ENCODE results near the gene HABP4.

HABP4 gene

DNA sequence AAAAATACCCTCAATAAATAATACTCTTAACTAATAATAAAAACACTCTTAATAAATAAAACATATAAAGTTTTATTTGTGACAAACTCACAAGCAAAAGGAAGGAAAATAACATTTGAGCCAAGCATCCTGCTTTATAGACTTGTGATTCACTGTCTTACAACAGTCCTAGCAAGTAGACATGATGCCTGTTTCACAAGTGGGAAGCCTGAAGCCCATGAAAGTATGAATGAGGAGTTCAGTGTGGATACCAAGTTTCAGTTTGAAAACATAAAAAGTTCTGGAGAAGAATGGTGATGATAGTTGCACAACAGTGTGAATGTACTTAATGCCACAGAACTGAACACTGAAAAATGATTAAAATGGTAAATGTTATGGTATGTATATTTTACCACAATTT lies 10.9 kb downstream of the HABP4 start:
- in situ Hi-C loops (cut with MboI; ENCODE audit: low pct_unique_long_range_greater_than_20kb, low sequenced_read_pairs) = no loop called here

DNA sequence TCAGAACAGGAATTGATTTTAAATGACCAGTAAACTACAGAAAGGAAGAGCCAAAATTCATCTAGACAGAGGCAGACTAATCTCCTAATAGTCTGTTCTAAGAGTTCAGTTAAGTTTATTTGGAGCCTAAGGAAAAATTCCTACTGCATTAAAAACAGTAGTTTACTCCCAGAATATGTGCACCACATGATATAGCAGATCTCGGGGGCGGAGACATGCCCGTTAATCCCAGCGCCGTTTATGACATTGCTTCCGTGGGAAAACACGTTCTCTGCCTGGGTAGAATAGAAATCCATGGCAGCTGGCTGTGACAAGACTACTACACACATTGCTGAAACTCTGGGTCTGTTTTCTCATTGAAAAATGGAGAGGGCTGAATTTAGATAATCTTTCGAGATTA lies 11.4 kb downstream of the HABP4 start:
- no peak for DNase-seq
- in situ Hi-C loops (cut with MboI; ENCODE audit: low pct_unique_long_range_greater_than_20kb, low sequenced_read_pairs) = no loop called here

More for the DNA sequence above, 10.9 kb downstream of the HABP4 start:
- DNase-seq = no peak

DNA sequence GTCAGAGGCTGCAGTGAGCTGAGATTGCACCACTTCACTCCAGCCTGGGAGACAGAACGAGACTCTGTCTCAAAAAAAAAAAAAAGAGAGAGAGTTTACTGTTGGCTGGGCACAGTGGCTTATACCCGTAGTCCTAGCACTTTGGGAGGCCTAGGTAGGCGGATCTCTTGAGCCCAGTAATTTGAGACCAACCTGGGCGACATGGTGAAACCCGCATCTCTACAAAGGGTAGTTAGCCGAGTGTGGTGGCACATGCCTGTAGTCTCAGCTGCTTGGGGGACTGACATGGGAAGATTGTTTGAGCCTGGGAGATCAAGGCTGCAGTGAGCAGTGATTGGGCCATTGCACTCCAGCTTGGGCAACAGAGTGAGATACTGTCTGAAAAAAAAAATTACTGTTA lies 12.6 kb downstream of the HABP4 start:
- in situ Hi-C loops (cut with MboI; ENCODE audit: low pct_unique_long_range_greater_than_20kb, low sequenced_read_pairs) = no loop called here
- no peak for DNase-seq

DNA sequence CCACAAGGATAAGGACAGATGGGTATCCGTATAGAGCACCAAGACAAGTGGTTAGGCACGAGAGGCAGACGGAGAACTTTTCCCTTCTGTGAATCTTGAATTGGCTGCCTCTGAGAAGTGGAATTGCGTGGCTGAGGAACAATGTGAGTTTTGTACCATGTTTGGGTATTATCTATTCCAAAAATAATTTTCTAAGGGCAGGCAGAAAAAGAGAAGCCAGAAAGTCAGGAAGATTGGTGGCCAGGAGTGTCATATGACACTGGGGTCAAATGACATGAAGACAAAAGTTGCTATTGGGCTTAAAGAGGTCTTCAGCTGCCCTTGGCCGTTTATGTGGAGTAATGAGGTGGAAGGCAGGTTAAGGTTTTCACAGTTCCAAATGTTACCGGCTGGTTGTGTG lies 14.5 kb downstream of the HABP4 start:
- in situ Hi-C loops (cut with MboI; ENCODE audit: low pct_unique_long_range_greater_than_20kb, low sequenced_read_pairs) = no loop called here
- DNase-seq = no peak

DNA sequence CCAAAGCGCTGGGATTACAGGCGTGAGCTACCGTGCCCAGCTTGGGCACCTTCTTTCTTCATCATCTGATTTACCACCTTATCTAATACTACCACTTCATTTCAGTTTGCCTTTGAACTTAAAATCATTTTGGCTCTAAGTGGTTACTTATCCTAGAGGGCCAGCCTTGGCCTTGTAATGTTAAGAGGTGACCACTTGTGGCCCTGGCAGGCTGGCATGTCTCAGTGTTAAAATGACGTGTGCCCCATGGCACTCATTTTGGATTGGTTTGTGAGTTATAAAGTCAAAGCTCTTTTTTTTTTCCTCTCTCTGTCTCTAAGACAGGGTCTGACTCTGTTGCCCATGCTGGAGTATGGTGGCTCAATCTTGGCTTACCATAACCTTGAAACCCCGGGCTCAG lies 17.8 kb downstream of the HABP4 start:
- DNase-seq = no peak
- in situ Hi-C loops (cut with MboI; ENCODE audit: low pct_unique_long_range_greater_than_20kb, low sequenced_read_pairs) = no loop called here

DNA sequence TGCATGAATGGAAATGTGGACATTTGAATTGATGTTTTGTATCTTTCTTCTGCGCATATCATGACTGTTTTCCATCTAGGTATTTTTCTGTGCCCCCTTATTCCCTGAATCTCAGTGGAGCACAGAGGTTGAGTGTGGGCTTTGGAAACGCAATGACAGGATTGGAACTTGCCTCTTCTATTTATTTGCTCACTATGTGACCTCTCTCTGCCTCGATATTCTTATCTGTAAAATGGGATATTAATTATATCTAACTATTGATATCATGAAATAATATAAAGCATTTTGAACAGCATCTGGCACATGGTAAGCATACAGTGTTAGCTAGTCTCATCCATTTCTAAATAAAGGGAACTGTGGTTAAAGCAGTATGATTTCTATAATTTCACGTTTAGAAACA lies 26.0 kb downstream of the HABP4 start:
- in situ Hi-C loops (cut with MboI; ENCODE audit: low pct_unique_long_range_greater_than_20kb, low sequenced_read_pairs) = no loop called here
- no peak for DNase-seq

DNA sequence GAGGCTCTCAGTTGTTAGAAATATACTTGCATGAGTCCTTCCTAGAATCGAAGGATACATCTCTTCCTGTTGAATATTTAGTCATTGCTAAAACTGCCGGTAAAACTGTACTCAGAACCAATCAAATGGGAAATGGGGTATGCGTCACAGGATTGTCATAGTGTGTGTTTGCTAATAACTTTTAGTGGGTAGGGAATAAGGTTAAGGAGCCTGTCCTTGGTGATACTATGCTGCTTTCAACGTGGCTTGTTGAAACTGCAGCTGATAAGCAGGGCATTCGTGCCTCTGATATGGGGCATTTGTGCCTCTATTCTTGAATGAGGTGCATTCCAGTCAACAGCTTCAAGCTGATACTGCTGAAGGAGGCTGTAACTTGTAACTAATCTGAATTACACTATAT lies 26.6 kb downstream of the HABP4 start:
- no peak for DNase-seq
- in situ Hi-C loops (cut with MboI; ENCODE audit: low pct_unique_long_range_greater_than_20kb, low sequenced_read_pairs) = no loop called here

DNA sequence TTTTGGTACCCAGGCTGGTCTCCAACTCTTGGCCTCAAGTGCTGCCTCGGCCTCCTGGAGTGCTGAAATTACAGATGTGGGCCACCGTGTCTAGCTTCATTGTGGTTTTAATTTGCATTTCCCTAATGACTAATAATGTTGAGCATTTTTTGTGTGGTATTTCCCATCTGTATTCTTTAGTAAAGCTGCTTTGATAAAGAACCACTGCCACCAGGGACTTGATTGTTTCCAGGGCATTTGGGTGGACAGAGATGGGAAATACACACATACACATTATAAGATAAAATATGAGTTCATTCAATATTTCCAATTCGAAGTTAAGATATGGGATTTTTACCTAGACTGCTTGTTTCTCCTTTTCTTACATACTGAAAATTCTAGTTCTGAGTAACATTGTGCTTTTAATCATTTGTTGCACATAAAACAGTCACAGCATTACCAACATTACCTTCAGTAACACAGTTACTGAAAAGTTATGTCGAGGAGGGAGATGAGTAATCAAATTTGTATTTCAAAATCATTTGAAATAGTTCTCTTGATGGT lies 28.9 kb downstream of the HABP4 start:
- in situ Hi-C loops (cut with MboI; ENCODE audit: low pct_unique_long_range_greater_than_20kb, low sequenced_read_pairs) = no loop called here
- DNase-seq = no peak

DNA sequence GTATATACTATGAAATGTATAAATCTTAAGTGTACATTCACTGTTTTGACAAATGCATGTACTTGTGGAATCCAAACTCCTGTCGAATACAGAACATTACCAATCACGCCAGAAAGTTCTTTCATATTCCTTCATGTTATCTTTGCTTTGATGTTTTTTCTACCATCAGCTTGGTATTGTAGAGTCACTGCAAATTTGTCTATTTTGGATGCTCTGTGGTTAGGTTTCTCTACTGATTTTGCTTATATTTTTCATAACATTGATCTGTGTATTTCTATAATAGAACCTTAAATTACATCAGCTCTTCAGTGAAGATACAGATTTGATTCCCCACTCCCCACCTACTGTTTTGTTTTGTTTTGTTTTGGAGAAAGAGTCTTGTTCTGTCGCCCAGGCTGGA lies 30.8 kb downstream of the HABP4 start:
- in situ Hi-C loops (cut with MboI; ENCODE audit: low pct_unique_long_range_greater_than_20kb, low sequenced_read_pairs) = no loop called here
- no peak for DNase-seq

DNA sequence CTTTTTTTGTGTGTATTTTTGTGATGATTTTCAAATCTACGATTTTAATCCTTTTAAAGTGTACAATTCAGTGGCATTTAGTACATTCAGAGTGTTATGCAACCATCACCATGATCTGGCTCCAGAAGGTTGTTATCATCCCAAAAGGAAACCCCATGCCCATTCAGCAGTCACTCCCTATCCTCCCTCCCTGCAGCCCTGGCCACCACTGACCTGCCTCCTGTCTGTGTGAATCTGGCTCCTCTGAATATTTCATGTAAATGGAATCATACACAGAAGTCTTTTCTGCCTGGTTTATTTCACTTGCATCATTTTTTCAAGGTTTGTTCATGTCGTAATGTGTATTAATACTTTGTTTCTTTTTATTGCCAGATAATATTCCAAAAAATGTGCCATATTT lies 32.5 kb downstream of the HABP4 start:
- in situ Hi-C loops (cut with MboI; ENCODE audit: low pct_unique_long_range_greater_than_20kb, low sequenced_read_pairs) = no loop called here
- no peak for DNase-seq

DNA sequence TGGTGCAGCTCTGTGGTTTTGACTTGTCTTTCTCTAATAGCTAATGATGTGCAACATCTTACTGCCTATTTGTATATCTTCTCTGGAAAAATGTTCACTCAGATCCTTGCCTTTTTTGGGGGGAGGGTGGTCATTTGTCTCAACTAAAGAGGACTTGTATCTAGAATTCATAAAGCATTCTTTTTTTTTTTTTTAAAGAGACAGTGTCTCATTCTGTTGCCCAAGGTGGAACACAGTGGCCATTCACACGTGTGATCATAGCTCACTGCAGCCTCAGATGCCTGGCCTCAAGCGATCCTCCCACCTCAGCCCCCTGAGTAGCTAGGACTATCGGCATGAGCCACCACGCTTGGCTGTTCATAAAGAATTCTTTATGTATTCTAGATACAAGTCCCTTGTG lies 33.2 kb downstream of the HABP4 start:
- no peak for DNase-seq
- in situ Hi-C loops (cut with MboI; ENCODE audit: low pct_unique_long_range_greater_than_20kb, low sequenced_read_pairs) = no loop called here

DNA sequence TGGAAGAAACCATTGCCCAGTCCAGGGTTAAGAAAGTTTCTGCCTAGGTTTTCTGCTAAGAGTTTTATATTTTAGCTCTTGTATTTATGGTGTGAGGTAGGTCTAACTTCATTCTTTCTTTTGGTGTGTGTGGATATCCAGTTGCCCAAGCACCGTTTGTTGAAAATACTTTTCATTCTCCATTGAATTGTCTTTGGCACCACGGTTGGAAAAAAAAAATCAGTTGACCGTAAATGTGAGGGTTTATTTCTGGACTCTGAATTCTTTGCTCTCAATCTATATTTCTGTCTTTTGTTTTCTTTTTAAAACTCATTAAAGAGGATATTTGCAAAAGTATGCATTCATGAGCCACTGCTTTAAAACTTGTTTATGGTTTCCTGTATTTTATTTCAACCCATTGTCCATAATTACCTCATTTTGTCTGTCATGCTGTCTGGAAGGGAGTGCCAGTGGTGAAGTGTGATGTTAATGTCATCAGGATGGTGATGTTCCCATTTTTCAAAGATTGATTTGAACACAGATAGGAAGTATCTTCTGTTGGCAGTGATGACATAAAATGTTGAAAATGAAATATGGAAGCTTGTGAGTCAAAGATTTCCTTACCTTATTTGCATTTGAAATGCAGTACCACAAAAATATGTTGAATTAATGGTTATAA lies 33.9 kb downstream of the HABP4 start:
- in situ Hi-C loops (cut with MboI; ENCODE audit: low pct_unique_long_range_greater_than_20kb, low sequenced_read_pairs) = no loop called here
- no peak for DNase-seq

DNA sequence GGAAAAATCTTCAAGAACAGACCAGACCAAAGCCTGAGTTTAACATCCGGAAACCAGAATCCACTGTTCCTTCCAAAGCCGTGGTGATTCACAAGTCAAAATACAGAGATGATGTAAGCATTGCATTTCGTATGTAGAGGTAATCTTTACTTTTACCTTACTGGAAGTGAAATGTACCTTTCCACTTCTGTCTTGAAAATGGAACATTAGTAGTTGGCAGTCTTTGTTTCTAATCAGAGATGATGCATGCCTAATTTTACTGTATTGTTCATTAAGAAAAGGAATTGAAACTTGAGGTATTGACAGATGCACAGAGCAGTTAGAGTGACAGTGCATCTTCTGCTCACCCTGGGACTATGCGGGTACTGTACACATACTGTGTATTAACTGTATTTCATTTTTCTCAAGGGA lies 34.6 kb downstream of the HABP4 start:
- in situ Hi-C loops (cut with MboI; ENCODE audit: low pct_unique_long_range_greater_than_20kb, low sequenced_read_pairs) = no loop called here

DNA sequence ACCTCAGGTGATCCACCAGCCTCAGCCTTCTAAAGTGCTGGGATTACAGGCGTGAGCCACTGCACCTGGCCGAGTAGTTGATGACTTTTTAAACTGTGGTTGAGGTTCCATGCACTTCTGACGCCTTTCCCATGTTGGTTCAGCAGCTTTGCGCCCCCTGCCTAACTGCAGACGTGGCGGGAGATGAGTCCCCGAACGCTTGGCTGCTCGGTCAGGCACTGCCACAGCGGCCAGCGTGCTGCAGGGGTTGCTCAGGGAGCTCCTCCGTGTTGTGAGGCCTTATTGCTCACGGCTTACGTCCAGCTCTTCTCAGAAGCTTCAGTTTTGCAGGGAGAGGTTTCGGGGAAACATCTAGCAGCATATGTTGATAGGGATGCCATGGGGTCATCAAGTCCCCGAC lies 35.3 kb downstream of the HABP4 start:
- DNase-seq = no peak
- in situ Hi-C loops (cut with MboI; ENCODE audit: low pct_unique_long_range_greater_than_20kb, low sequenced_read_pairs) = no loop called here

More for the DNA sequence above, 34.6 kb downstream of the HABP4 start:
- DNase-seq = no peak

DNA sequence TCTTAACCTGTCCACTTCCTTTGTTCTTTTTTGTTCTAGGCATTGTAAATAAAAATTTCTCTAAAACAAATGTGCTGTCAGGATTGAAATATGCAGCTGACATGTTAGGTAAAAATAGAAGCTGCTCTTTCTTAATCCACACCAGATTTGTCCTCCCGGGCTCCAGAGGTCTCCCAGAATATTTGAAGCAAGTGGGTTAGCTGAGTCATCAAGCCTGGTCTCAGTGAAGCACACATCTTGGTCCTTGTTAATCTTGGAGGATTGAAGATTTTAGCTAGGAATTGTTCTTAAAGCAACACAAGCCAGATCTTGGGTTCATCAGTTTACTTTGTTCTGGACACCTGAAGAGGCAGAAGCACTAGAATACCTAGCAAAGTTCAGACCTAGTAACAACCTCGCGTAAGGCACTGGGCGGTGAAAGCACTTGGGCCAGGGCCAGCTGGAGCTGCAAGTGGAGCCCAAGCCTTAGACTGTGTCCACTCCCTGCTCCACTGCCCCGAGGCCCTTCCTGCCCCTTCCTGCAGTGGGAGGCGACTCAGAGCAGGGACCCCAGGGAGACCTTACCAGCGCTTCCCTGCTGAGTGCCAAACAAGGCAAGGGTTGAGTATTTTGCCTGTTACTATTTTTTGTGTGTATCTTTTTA lies 36.5 kb downstream of the HABP4 start:
- no peak for DNase-seq
- in situ Hi-C loops (cut with MboI; ENCODE audit: low pct_unique_long_range_greater_than_20kb, low sequenced_read_pairs) = no loop called here

DNA sequence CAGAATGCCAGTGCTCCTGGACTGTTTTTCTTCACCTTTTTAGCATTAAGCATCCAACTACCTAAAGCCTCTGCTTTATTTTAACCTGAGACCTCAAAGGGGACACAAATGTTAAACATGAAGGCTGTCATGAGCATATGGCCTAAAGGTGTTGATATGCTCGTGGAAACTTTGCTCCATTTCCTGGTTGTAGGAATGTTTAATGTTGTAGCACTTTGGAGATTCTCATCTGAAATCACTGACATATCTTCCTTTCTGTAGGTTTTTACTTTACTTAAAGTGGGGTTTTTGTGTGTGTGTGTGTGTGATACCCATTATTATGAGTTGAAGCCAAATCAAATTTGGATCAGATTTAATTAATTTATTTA lies 37.0 kb downstream of the HABP4 start:
- in situ Hi-C loops (cut with MboI; ENCODE audit: low pct_unique_long_range_greater_than_20kb, low sequenced_read_pairs) = no loop called here

DNA sequence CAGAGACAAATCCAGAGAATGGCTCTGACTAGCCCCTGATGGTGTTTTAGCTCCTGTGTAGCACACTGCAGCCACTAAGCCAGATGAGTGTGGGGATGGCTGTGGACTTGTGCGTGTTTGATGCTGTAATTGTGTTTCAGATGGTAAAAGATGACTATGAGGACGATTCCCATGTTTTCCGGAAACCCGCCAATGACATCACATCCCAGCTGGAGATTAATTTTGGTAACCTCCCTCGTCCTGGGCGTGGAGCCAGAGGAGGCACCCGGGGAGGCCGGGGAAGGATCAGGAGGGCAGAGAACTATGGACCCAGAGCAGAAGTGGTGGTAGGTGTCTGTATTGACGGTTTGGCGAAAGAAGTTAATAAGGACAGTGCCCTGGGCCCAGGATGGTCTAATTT lies 38.0 kb downstream of the HABP4 start:
- in situ Hi-C loops (cut with MboI; ENCODE audit: low pct_unique_long_range_greater_than_20kb, low sequenced_read_pairs) = no loop called here
- no peak for DNase-seq

More for the DNA sequence above, 37.0 kb downstream of the HABP4 start:
- no peak for DNase-seq

DNA sequence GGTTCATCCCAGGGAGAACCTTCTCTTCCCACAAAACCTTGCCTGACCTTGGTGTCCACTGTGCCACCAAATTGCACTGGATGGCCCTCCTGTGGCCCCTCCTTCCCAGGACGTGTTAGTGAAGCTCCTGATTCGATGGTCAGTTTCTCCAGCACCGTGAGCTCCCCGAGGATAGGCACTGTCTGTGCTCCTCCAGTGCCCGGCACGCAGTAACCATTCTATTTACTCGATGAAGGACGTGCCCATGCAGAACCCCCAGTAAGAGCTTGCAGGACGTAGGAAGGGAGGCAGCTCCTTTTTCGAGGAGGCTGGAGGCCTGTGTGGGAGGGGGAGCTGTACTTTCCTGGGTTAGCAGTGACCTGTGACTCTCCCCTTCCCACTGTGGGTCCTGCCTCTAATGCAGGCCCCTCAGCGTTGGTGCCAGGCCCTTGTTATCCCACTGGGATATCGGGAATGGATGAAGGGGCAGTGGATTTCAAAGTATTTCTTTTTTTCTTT lies 39.6 kb downstream of the HABP4 start:
- in situ Hi-C loops (cut with MboI; ENCODE audit: low pct_unique_long_range_greater_than_20kb, low sequenced_read_pairs) = no loop called here
- no peak for DNase-seq

DNA sequence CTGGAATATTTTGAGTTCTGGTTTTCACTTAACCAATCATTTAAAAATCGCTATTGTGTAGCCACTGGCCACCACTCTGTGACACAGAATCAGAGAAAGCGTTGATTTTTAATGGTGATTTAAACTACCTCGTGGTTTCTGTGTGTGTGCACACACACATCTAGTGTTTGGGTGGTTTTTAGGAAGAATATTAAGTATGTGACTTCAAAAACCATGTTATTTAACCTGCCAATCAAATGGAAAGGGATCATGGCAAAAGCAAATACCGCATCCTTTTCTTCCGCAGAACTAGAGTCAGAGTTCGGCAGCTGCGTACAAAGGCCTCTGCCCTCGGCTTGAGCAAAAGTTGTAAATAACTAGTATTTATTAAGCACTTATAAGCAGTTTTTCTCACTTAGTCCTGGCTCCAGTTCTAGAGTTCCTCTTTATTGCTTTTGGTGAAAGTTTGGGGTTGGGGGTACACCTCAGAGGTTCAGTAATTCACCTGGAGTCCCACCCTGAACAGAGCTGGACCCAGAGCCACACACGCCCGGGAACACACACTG lies 40.6 kb downstream of the HABP4 start:
- in situ Hi-C loops (cut with MboI; ENCODE audit: low pct_unique_long_range_greater_than_20kb, low sequenced_read_pairs) = no loop called here
- no peak for DNase-seq

DNA sequence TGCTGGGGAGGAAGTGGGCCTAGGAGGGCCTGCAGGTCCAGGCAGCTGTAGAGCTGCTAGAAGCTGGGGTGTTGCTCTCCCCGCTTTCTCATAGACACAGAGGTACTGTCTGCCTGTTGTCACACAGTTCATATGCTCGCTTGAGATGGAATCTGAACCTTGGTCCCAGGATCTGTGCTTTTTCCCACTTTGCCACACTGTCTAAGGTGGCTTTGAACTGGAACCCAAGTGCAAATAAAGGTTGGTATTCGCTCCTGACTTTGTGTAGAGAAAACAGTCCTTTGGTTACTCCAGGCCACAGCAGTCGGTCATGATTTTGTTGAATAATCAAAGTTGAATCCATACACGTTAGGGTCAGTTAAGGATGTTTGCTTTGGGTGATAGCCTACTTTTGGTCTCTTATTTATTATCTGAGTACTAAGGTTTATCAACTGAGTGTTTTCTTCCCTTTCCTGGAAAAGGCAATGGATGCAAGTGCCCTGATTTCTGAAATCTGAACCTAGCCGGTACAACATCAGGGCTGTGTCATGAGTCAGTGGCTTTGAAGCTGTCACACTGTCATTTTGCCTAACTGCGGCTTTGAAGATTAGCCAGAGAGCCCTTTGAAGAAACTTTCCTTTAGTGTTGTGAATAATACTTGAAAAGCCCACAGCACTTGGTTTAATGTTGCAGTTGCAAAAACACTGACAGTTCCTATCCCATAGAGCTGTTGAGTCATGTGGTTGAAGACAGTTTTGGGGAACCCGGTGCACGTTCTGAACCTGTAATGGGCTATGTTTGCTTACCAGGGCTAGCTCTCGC lies 41.3 kb downstream of the HABP4 start:
- DNase-seq = no peak

More for the DNA sequence above, 41.3 kb downstream of the HABP4 start:
- in situ Hi-C loops (cut with MboI; ENCODE audit: low pct_unique_long_range_greater_than_20kb, low sequenced_read_pairs) = no loop called here
